HEK293 (cell line): ENCODE results near the gene THSD7A.
A peak's percentile ranks its signal among the peaks of the same experiment; 100 is the strongest.

ENCODE experiments used
- CTCF ChIA-PET: fragments of 350-600 bp; formaldehyde crosslinking; extraction: SDS; loops from one replicate; lab custom pipeline; 2021; ENCODE audit warnings: antibody characterized with exemption; lab: Yijun Ruan, JAX
- POLR2A ChIA-PET: fragments of 300-600 bp; formaldehyde crosslinking; extraction: SDS; loops from one replicate; lab custom pipeline; 2020; ENCODE audit warnings: antibody characterized with exemption, inconsistent platforms; lab: Yijun Ruan, JAX
- H3K27ac ChIP-seq: fragments of 200-500 bp; sonication (Bioruptor generic); 2 replicates; pipeline ENCODE4 v1.5.1; 2014; ENCODE audit warnings: low read depth, low read length, control low read depth, inconsistent platforms; ENCODE audit errors: extremely low read depth
- H3K36me3 ChIP-seq, 2 experiments: fragments of 200-500 bp in 1 of 2; sonication (Bioruptor generic) in 1 of 2; 1 replicate in 1 of 2; 2 replicates in 1 of 2; pipeline ENCODE4 v1.5.1; 2014 to 2017; ENCODE audit warnings: inconsistent platforms in 2 of 2, low read length in 2 of 2; ENCODE audit not compliant: control insufficient read depth in 2 of 2, insufficient read depth in 1 of 2
- H3K4me1 ChIP-seq: fragments of 200-500 bp; sonication (Bioruptor generic); 2 replicates; pipeline ENCODE4 v1.5.1; 2014; ENCODE audit warnings: mild to moderate bottlenecking, low read length, inconsistent platforms; ENCODE audit not compliant: control insufficient read depth, insufficient read depth
- H3K4me3 ChIP-seq: 2 replicates; pipeline ENCODE4 v1.5.1; 2011; ENCODE audit warnings: low read depth, mild to moderate bottlenecking, control low read depth, low read length, moderate library complexity
- H3K9me3 ChIP-seq: fragments of 200-500 bp; sonication (Bioruptor generic); 2 replicates; pipeline ENCODE4 v1.5.1; 2014; ENCODE audit warnings: low read depth, low read length, inconsistent platforms; ENCODE audit not compliant: control insufficient read depth, insufficient read depth
- ELK4 ChIP-seq: IDR thresholded peaks from 2 replicates; pipeline ENCODE4 v1.6.1; 2011; ENCODE audit warnings: mild to moderate bottlenecking, low read depth, low read length, borderline replicate concordance
- GLI4 ChIP-seq: fragments of 450-650 bp; formaldehyde crosslinking; IDR thresholded peaks from 2 replicates; pipeline ENCODE4 v1.5.1; 2016; ENCODE audit warnings: missing biosample characterization, missing genetic modification characterization
- HIC1 ChIP-seq: fragments of 450-650 bp; formaldehyde crosslinking; IDR thresholded peaks from 2 replicates; pipeline ENCODE4 v1.5.1; 2016; ENCODE audit warnings: missing biosample characterization, missing genetic modification characterization
- SCRT2 ChIP-seq: fragments of 450-650 bp; formaldehyde crosslinking; IDR thresholded peaks from 2 replicates; pipeline ENCODE4 v1.5.1; 2016; ENCODE audit warnings: missing biosample characterization, missing genetic modification characterization
- YY1 ChIP-seq: fragments of 450-650 bp; formaldehyde crosslinking; IDR thresholded peaks from 2 replicates; pipeline ENCODE4 v1.5.1; 2018; ENCODE audit warnings: missing biosample characterization, missing genetic modification characterization
- ZBTB48 ChIP-seq: fragments of 450-650 bp; formaldehyde crosslinking; IDR thresholded peaks from 2 replicates; pipeline ENCODE4 v1.5.1; 2016; ENCODE audit warnings: missing biosample characterization, missing genetic modification characterization
- ZBTB8A ChIP-seq: fragments of 450-650 bp; formaldehyde crosslinking; IDR thresholded peaks from 2 replicates; pipeline ENCODE4 v1.5.1; 2016; ENCODE audit warnings: missing biosample characterization, missing genetic modification characterization
- ZIC2 ChIP-seq: fragments of 450-650 bp; formaldehyde crosslinking; IDR thresholded peaks from 2 replicates; pipeline ENCODE4 v1.5.1; 2016; ENCODE audit warnings: missing biosample characterization, missing genetic modification characterization
- ZNF112 ChIP-seq: fragments of 450-650 bp; formaldehyde crosslinking; IDR thresholded peaks from 2 replicates; pipeline ENCODE4 v1.5.0; 2017; ENCODE audit warnings: missing biosample characterization, missing genetic modification characterization
- ZNF146 ChIP-seq: fragments of 450-650 bp; formaldehyde crosslinking; IDR thresholded peaks from 2 replicates; pipeline ENCODE4 v1.5.1; 2016; ENCODE audit warnings: missing biosample characterization, missing genetic modification characterization
- ZNF175 ChIP-seq: fragments of 450-650 bp; formaldehyde crosslinking; IDR thresholded peaks from 2 replicates; pipeline ENCODE4 v1.5.1; 2016; ENCODE audit warnings: missing biosample characterization, missing genetic modification characterization
- ZNF184 ChIP-seq: fragments of 450-650 bp; IDR thresholded peaks from 2 replicates; pipeline ENCODE4 v1.5.1; 2018; ENCODE audit warnings: missing biosample characterization, mild to moderate bottlenecking, missing genetic modification characterization
- ZNF202 ChIP-seq: fragments of 450-650 bp; formaldehyde crosslinking; IDR thresholded peaks from 2 replicates; pipeline ENCODE4 v1.5.1; 2016; ENCODE audit warnings: missing biosample characterization, missing genetic modification characterization, borderline replicate concordance
- ZNF211 ChIP-seq: fragments of 450-650 bp; formaldehyde crosslinking; IDR thresholded peaks from 2 replicates; pipeline ENCODE4 v1.5.1; 2016; ENCODE audit warnings: low read depth, missing biosample characterization, missing genetic modification characterization
- ZNF239 ChIP-seq: fragments of 450-650 bp; formaldehyde crosslinking; IDR thresholded peaks from 2 replicates; pipeline ENCODE4 v1.5.1; 2016; ENCODE audit warnings: missing biosample characterization, missing genetic modification characterization
- ZNF248 ChIP-seq: fragments of 450-650 bp; formaldehyde crosslinking; IDR thresholded peaks from 2 replicates; pipeline ENCODE4 v1.5.1; 2017; ENCODE audit warnings: missing biosample characterization, missing genetic modification characterization
- ZNF311 ChIP-seq: fragments of 450-650 bp; formaldehyde crosslinking; IDR thresholded peaks from 2 replicates; pipeline ENCODE4 v1.5.1; 2017; ENCODE audit warnings: missing biosample characterization, missing genetic modification characterization, borderline replicate concordance
- ZNF391 ChIP-seq: fragments of 450-650 bp; formaldehyde crosslinking; IDR thresholded peaks from 2 replicates; pipeline ENCODE4 v1.5.1; 2016; ENCODE audit warnings: low read depth, missing biosample characterization, missing genetic modification characterization, borderline replicate concordance
- ZNF600 ChIP-seq: fragments of 450-650 bp; formaldehyde crosslinking; IDR thresholded peaks from 2 replicates; pipeline ENCODE4 v1.5.1; 2016; ENCODE audit warnings: missing biosample characterization, missing genetic modification characterization
- ZNF658 ChIP-seq: fragments of 450-650 bp; formaldehyde crosslinking; IDR thresholded peaks from 2 replicates; pipeline ENCODE4; 2016; ENCODE audit warnings: missing biosample characterization, missing genetic modification characterization
- ZNF670 ChIP-seq: fragments of 450-650 bp; formaldehyde crosslinking; IDR thresholded peaks from 2 replicates; pipeline ENCODE4 v1.5.1; 2016; ENCODE audit warnings: missing biosample characterization, missing genetic modification characterization, low read depth
- ZNF704 ChIP-seq: fragments of 450-650 bp; formaldehyde crosslinking; IDR thresholded peaks from 2 replicates; pipeline ENCODE4 v1.5.1; 2016; ENCODE audit warnings: missing biosample characterization, missing genetic modification characterization
- ZNF785 ChIP-seq: fragments of 450-650 bp; formaldehyde crosslinking; IDR thresholded peaks from 2 replicates; pipeline ENCODE4 v1.5.1; 2016; ENCODE audit warnings: missing biosample characterization, missing genetic modification characterization
- ZNF837 ChIP-seq: fragments of 450-650 bp; formaldehyde crosslinking; IDR thresholded peaks from 2 replicates; pipeline ENCODE4 v1.5.1; 2016; ENCODE audit warnings: missing biosample characterization, missing genetic modification characterization
- ZSCAN23 ChIP-seq: fragments of 450-650 bp; formaldehyde crosslinking; IDR thresholded peaks from 2 replicates; pipeline ENCODE4 v1.5.1; 2016; ENCODE audit warnings: missing biosample characterization, missing genetic modification characterization
- TF ChIP-seq, protein P1 (sequence below): fragments of 450-650 bp; formaldehyde crosslinking; IDR thresholded peaks from 2 replicates; pipeline ENCODE4 v1.5.1; 2016; ENCODE audit warnings: missing biosample characterization, missing genetic modification characterization

Gene THSD7A

GRCh38 chr7:11858026-11858425 is 26.0 kb upstream of the THSD7A start (continued):
- no peak for TF ChIP-seq ZNF704
- TF ChIP-seq ZSCAN23: no peak

DNA sequence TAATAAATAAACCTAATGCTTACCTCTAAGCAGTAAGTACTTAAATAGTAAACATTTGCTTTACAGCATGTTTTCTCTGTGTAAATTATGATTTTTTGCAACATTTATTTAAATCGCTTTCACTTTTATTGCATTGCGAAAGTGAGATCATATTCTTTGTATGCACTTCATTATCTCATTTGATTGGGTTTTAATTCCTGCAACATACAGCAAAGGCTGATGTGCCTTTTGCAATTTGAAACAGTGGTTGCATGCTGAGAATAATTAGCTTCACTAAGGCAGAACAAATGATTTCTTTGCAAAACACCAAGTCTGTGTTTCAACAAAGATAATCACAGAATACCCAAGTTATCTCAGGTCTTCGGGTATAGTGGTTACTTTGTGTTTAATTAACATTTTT is 16.3 kb upstream of the THSD7A start:
- H3K27ac ChIP-seq: no peak overlapping the region
- POLR2A ChIA-PET: no interaction called here
- CTCF ChIA-PET: no interaction called here
- H3K9me3 ChIP-seq: no peaks in the 10 kb centered on the region
- no peaks in the 10 kb centered on the region for H3K4me1 ChIP-seq
- TF ChIP-seq GLI4 (tag by site-specific recombination): no peak
- TF ChIP-seq ZNF600 (tag by site-specific recombination): no peak
- no peak for TF ChIP-seq ZNF211 (tag by site-specific recombination)
- no peak for TF ChIP-seq ZNF202 (tag by site-specific recombination)
- no peak for TF ChIP-seq ZNF175 (tag by site-specific recombination)
- no peak for TF ChIP-seq HIC1 (tag by site-specific recombination)
- no peak overlapping the region for H3K4me3 ChIP-seq
- H3K36me3 ChIP-seq: no peaks in the 10 kb centered on the region

DNA sequence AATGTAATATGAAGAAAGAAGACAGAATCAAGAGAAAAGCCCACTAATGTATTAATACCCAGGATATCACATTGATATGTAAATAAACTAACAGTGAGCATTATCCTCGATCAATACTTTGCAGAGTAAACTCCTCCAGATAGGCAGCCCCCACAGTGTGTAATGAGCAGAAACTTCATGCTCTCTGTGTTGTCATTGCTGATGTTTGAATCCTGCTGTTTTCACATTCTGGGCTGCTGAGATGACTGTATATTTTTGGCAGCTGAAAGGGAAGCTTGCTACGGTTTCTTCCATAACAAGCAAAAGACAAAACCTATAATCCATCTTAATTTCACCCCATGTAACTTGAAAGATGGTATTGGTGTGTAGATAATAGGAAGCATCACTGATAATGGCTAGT is 15.3 kb upstream of the THSD7A start:
- TF ChIP-seq ZIC2 (tag by site-specific recombination) (peak; percentile 19; the same call in 1 of the 2 replicates), ZNF658 (tag by site-specific recombination) (no peak), YY1 (tag by site-specific recombination) (no peak), ZNF785 (tag by site-specific recombination) (no peak), ZNF146 (tag by site-specific recombination) (no peak), ZNF239 (no peak), ZNF311 (tag by site-specific recombination) (no peak), SCRT2 (tag by site-specific recombination) (no peak)
- POLR2A ChIA-PET: no interaction called here
- no peak overlapping the region for H3K4me3 ChIP-seq
- CTCF ChIA-PET: no interaction called here
- no peaks in the 10 kb centered on the region for H3K9me3 ChIP-seq
- no peaks in the 10 kb centered on the region for H3K36me3 ChIP-seq
- H3K27ac ChIP-seq: no peak overlapping the region
- no peaks in the 10 kb centered on the region for H3K4me1 ChIP-seq

GRCh38 chr7:11846361-11846955 is 14.5 kb upstream of the THSD7A start:
- H3K4me3 ChIP-seq: no peak overlapping the region
- no peaks in the 10 kb centered on the region for H3K9me3 ChIP-seq
- CTCF ChIA-PET: interaction anchor here (0.9 to 1.0 kb wide), 2 partner anchors 10 to 642 kb away, joined by 3 to 7 read pairs; no protein-coding TSS in a partner anchor
- no peaks in the 10 kb centered on the region for H3K36me3 ChIP-seq
- H3K27ac ChIP-seq: no peak overlapping the region
- no peaks in the 10 kb centered on the region for H3K4me1 ChIP-seq
- TF ChIP-seq ZNF837 (tag by site-specific recombination) (no peak), ZNF184 (no peak), ZBTB48 (no peak), ZNF670 (tag by site-specific recombination) (no peak), ZNF391 (tag by site-specific recombination) (no peak), SCRT2 (tag by site-specific recombination) (no peak), ELK4 (no peak), ZBTB8A (tag by site-specific recombination) (no peak), ZNF112 (no peak), ZNF248 (tag by site-specific recombination) (no peak)
- TF ChIP-seq, protein P1, sequence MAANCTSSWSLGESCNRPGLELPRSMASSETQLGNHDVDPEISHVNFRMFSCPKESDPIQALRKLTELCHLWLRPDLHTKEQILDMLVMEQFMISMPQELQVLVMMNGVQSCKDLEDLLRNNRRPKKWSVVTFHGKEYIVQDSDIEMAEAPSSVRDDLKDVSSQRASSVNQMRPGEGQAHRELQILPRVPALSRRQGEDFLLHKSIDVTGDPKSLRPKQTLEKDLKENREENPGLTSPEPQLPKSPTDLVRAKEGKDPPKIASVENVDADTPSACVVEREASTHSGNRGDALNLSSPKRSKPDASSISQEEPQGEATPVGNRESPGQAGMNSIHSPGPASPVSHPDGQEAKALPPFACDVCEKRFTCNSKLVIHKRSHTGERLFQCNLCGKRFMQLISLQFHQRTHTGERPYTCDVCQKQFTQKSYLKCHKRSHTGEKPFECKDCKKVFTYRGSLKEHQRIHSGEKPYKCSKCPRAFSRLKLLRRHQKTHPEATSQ (tag by site-specific recombination): no peak
- TF ChIP-seq, all 188 proteins: peak for 0
- POLR2A ChIA-PET: no interaction called here
